OCI-M2 (cell line): ENCODE results near the gene UBE2G1.
"Not testable (repeated sequence)": the region's sequence is repeated elsewhere in the genome, so short reads cannot be mapped to it uniquely, and the experiment has no call there.

Experiments used
- DNase-seq: peaks from one replicate; lab custom pipeline; 2025; ENCODE audit not compliant: unreplicated experiment; lab: John Stamatoyannopoulos, UW

UBE2G1 gene

GRCh38 chr17:4255271-4255670, 111.2 kb downstream of the UBE2G1 start:
- DNase-seq = not testable (repeated sequence)

GRCh38 chr17:4250887-4251286, 115.6 kb downstream of the UBE2G1 start:
- DNase-seq = no peak

GRCh38 chr17:4249452-4250029, 116.9 kb downstream of the UBE2G1 start:
- DNase-seq = peak; percentile 79

- DNase-seq = no peak
Measured at GRCh38 chr17:4248504-4249277, 117.8 kb downstream of the UBE2G1 start.

GRCh38 chr17:4247971-4248388, 118.5 kb downstream of the UBE2G1 start:
- DNase-seq = no peak

GRCh38 chr17:4247361-4247970, 119.0 kb downstream of the UBE2G1 start:
- DNase-seq = no peak

- no peak for DNase-seq
Measured at GRCh38 chr17:4246674-4247073, 119.8 kb downstream of the UBE2G1 start.

- DNase-seq = no peak
Measured at GRCh38 chr17:4241535-4241934, 124.9 kb downstream of the UBE2G1 start.

GRCh38 chr17:4236456-4236855, 130.0 kb downstream of the UBE2G1 start:
- no peak for DNase-seq

- DNase-seq = no peak
Measured at GRCh38 chr17:4235372-4236279, 130.8 kb downstream of the UBE2G1 start.

GRCh38 chr17:4234401-4234800, 132.1 kb downstream of the UBE2G1 start:
- no peak for DNase-seq

GRCh38 chr17:4233668-4234258, 132.7 kb downstream of the UBE2G1 start:
- DNase-seq = no peak

GRCh38 chr17:4232168-4232813, 134.2 kb downstream of the UBE2G1 start:
- no peak for DNase-seq

- no peak for DNase-seq
Measured at GRCh38 chr17:4229627-4230541, 136.6 kb downstream of the UBE2G1 start.

- no peak for DNase-seq
Measured at GRCh38 chr17:4221899-4222659, 144.4 kb downstream of the UBE2G1 start.

GRCh38 chr17:4221163-4221562, 145.3 kb downstream of the UBE2G1 start:
- no peak for DNase-seq

GRCh38 chr17:4220655-4221054, 145.8 kb downstream of the UBE2G1 start:
- DNase-seq = no peak
